Lung (tissue), 12 donors: Measurements from ENCODE around the gene FHL5. TPM values are rescaled to one million over a fixed set of nuclear protein-coding genes. Genes with fewer than 3 reads are reported as not detected.

Experiments used
- ATAC-seq: fragments of 200-7000 bp; cut with Tn5 transposase; one replicate; pipeline ENCODE4 v1.9.1; 2020; ENCODE audit warnings: moderate number of reproducible peaks; ENCODE audit not compliant: insufficient read depth, low FRiP score
- DNase-seq, 3 donors: peaks; one replicate each; pipeline ENCODE4 v3.0.0-alpha.2; 2013 to 2017
- H3K27ac ChIP-seq, 2 donors: one replicate each; pipeline ENCODE4 v1.5.1; 2013; ENCODE audit warnings: mild to moderate bottlenecking in 2 of 2, moderate library complexity in 2 of 2, control low read depth in 1 of 2, inconsistent platforms in 1 of 2, low read depth in 1 of 2, low read length in 1 of 2
- H3K27me3 ChIP-seq, 3 donors: one replicate each; pipeline ENCODE4 v1.5.1; 2013; ENCODE audit warnings: low read length in 2 of 3; ENCODE audit not compliant: control insufficient read depth in 3 of 3, insufficient read depth in 3 of 3
- H3K36me3 ChIP-seq, 4 donors: one replicate each; pipeline ENCODE4 v1.5.1; 2013; ENCODE audit warnings: low read length in 4 of 4, mild to moderate bottlenecking in 1 of 4, moderate library complexity in 1 of 4; ENCODE audit not compliant: control insufficient read depth in 4 of 4, insufficient read depth in 4 of 4
- H3K4me1 ChIP-seq, 5 donors: one replicate each; pipeline ENCODE4 v1.5.1; 2013; ENCODE audit warnings: low read length in 5 of 5, mild to moderate bottlenecking in 2 of 5, moderate library complexity in 1 of 5; ENCODE audit not compliant: control insufficient read depth in 5 of 5, insufficient read depth in 5 of 5
- H3K4me3 ChIP-seq: one replicate; pipeline ENCODE4 v1.5.1; 2013; ENCODE audit warnings: mild to moderate bottlenecking, control low read depth, moderate library complexity
- H3K9ac ChIP-seq, 2 donors: one replicate each; pipeline ENCODE4 v1.5.1; 2013; ENCODE audit warnings: low read length in 2 of 2, control low read depth in 1 of 2; ENCODE audit not compliant: insufficient read depth in 1 of 2
- H3K9me3 ChIP-seq, 4 donors: one replicate each; pipeline ENCODE4 v1.5.1; 2013; ENCODE audit warnings: low read length in 3 of 4, mild to moderate bottlenecking in 1 of 4, moderate library complexity in 1 of 4; ENCODE audit not compliant: control insufficient read depth in 4 of 4, insufficient read depth in 3 of 4
- CTCF ChIP-seq: IDR thresholded peaks from 2 replicates; pipeline ENCODE4 v1.5.1; 2012; ENCODE audit warnings: mild to moderate bottlenecking; ENCODE audit errors: control extremely low read depth, extremely low read depth
- WGBS, 2 donors: extraction: QIAGEN DNeasy Blood & Tissue Kit; methylation state at CpG; one replicate each; pipeline ENCODE4 v1.1.7; 2013; 5-methylcytosine and 5-hydroxymethylcytosine counted together
- polyA plus RNA-seq, 2 donors: library from polyadenylated mRNA; stranded (reverse); fragments of 200-250 nt; gene quantifications; one replicate each; pipeline ENCODE4 v1.2.1, GENCODE V29; 2013
- total RNA-seq, 2 donors: library from RNA; depleted of rRNA in 1 of 2; stranded (reverse); fragments of >200 nt in 1 of 2; gene quantifications; one replicate each; pipeline ENCODE4 v1.2.1, GENCODE V29; 2014 to 2021
- donor health status: control.
- donor health status: control.
- donor health status: Bipolar disorder and iron deficiency.
- donor health status: healthy.
- donor health status: DM: yes; HTN: yes; CAD: no.

FHL5 gene
- total and polyA plus RNA-seq, 4 donors = 5.4 to 15.0 (median 8.4) TPM

- DNase-seq (no peak), ATAC-seq (no peak)
- no peaks in the 10 kb centered on the region for H3K9me3 ChIP-seq
- H3K27me3 ChIP-seq = no peaks in the 10 kb centered on the region
- H3K27ac ChIP-seq = no peak overlapping the region
- H3K4me3 ChIP-seq = no peak overlapping the region
- TF ChIP-seq CTCF = no peak
- H3K4me1 ChIP-seq = peaks cover 0 to 1% (median 0%) of the 10 kb centered on the region in 5 donors
- 48 to 60% methylated on average over 1 of the region's 1 CpG for WGBS, 2 donors
- H3K9ac ChIP-seq = no peak overlapping the region
- peaks cover 5 to 42% (median 27%) of the 10 kb centered on the region in 4 donors for H3K36me3 ChIP-seq
These were observed 30.5 kb upstream of the FHL5 start for GRCh38 chr6:96532399-96532798.

GRCh38 chr6:96537726-96538125 is 25.2 kb upstream of the FHL5 start:
- H3K36me3 ChIP-seq = peaks cover 2 to 31% (median 12%) of the 10 kb centered on the region in 4 donors
- ATAC-seq = no peak

GRCh38 chr6:96542702-96543101 is 20.2 kb upstream of the FHL5 start:
- Histone ChIP-seq H3K4me3 (no peak overlapping the region), H3K9me3 (no peaks in the 10 kb centered on the region), H3K27me3 (no peaks in the 10 kb centered on the region), H3K9ac (no peak overlapping the region), H3K36me3 (peaks cover 2 to 47% (median 21%) of the 10 kb centered on the region in 4 donors), H3K4me1 (no peaks in the 10 kb centered on the region), H3K27ac (no peak overlapping the region)
- no peak for TF ChIP-seq CTCF
- ATAC-seq (no peak), DNase-seq (peak in 1 of 3 donors; percentile 11)

More at GRCh38 chr6:96537726-96538125, 25.2 kb upstream of the FHL5 start:
- no peaks in the 10 kb centered on the region for H3K27me3 ChIP-seq
- no peaks in the 10 kb centered on the region for H3K4me1 ChIP-seq
- H3K9ac ChIP-seq = no peak overlapping the region
- 57 to 73% methylated on average over 5 of the region's 5 CpGs for WGBS, 2 donors
- no peaks in the 10 kb centered on the region for H3K9me3 ChIP-seq
- no peak for DNase-seq
- H3K4me3 ChIP-seq = no peak overlapping the region
- no peak for TF ChIP-seq CTCF
- H3K27ac ChIP-seq = no peak overlapping the region

GRCh38 chr6:96545882-96546281 is 17.0 kb upstream of the FHL5 start:
- Histone ChIP-seq H3K27me3 (no peaks in the 10 kb centered on the region), H3K9ac (no peak overlapping the region), H3K27ac (no peak overlapping the region), H3K9me3 (no peaks in the 10 kb centered on the region), H3K36me3 (peaks cover 10 to 42% (median 25%) of the 10 kb centered on the region in 4 donors), H3K4me3 (no peak overlapping the region), H3K4me1 (no peaks in the 10 kb centered on the region)
- ATAC-seq (no peak), DNase-seq (no peak)
- no peak for TF ChIP-seq CTCF
- WGBS, 2 donors = 96 to 97% methylated on average over 3 of the region's 3 CpGs
